HG03457 (cell line): Measurements from ENCODE around the gene VWA8.
"Not testable (repeated sequence)": the region's sequence is repeated elsewhere in the genome, so short reads cannot be mapped to it uniquely, and the experiment has no call there.

Experiments
- ATAC-seq: cut with Tn5 transposase; IDR thresholded peaks from one replicate; pipeline ENCODE4 v1.9.1; 2021; ENCODE audit warnings: moderate number of reproducible peaks; ENCODE audit not compliant: unreplicated experiment

The VWA8 gene

GRCh38 chr13:41751734-41752445 lies 209.0 kb downstream of the VWA8 start:
- no peak for ATAC-seq

DNA sequence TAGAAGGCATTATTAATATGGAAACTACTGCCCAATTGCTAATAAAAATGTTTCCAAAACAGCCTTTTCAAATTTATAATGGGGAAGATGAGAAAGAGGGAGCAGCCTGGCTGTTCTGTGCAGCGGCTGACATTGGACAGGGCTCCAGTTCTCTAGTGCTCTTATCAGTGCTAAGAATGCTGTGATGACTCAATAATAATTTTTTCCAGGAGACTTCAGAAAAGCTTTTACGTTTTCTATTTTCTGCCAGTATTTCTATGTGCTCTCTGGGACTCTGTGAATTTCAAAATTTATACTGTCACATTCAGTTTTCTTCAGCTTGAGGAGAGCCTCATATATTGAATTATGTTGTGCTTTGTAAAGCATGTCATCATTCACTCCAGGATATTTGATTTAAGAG lies 209.6 kb downstream of the VWA8 start:
- no peak for ATAC-seq

DNA sequence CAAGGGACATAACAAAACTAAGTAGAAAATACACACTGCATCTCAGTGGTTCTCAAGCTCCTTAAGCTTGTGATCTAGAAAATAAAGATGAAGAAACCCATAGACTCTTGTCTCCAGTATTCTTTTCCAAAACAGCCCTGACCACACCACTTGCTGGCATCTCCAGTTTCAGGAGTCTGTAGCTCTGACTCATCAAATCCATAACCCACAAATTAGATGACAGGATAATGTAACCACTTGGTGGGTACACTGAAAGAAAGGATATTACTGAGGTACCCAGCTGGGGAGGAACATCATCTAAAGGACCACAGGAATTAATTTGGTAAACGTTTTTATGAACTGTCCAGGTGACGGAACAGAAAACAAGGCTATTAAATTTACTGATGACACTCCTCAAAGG lies 214.7 kb downstream of the VWA8 start:
- no peak for ATAC-seq

DNA sequence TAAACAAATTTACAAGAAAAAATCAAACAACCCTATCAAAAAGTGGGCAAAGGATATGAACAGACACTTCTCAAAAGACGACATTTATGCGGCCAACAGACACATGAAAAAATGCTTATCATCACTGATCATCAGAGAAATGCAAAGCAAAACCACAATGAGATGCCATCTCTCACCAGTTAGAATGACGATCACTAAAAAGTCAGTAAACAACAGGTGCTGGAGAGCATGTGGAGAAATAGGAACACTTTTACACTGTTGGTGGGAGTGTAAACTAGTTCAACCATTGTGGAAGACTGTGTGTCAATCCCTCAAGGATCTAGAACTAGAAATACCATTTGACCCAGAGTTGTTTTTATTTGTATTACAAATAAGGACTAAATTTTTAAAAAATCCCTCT lies 215.4 kb downstream of the VWA8 start:
- ATAC-seq, result not testable (repeated sequence)

- no peak for ATAC-seq
These were observed 217.9 kb downstream of the VWA8 start for GRCh38 chr13:41742917-41743552.

DNA sequence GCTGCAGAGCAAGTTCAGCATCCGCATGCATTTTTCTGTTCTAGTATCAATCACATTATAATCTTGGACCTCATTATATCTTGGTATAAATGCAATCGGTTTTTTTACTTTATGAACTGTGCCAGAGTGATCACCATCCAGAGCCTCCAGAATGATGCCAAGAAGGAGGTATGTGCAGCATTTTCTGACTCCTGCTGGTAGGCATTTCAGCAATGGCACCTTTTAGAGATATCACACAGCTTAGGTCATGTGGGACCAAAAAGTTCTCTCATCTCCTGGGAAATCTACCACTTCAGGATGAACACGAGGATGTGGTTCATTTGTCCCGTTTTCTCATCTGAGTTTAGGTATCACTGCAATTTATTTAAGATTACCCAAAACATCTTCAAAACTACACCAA lies 220.4 kb downstream of the VWA8 start:
- no peak for ATAC-seq

GRCh38 chr13:41722684-41723535 lies 238.0 kb downstream of the VWA8 start:
- ATAC-seq, result no peak

GRCh38 chr13:41720839-41721561 lies 239.9 kb downstream of the VWA8 start:
- ATAC-seq, result no peak

GRCh38 chr13:41716236-41716635 lies 244.7 kb downstream of the VWA8 start:
- ATAC-seq, result no peak

DNA sequence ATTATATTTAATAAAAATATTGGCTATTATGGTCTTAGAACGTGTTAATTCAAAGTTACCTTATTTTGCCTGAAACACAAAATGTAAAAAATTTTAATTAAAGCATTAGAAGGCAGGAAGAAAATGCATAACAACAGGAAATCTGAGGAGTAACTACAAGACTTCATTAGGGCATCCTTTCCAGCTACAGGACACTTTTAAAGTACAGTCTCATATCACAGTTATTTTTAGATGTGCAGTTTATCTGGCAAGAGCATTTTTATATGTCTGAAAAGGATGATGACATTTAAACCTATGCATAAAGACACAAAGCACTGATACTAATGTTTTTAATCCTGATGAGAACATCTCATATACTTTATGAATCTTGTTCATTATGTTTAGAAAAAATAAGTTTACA lies 247.5 kb downstream of the VWA8 start:
- no peak for ATAC-seq

DNA sequence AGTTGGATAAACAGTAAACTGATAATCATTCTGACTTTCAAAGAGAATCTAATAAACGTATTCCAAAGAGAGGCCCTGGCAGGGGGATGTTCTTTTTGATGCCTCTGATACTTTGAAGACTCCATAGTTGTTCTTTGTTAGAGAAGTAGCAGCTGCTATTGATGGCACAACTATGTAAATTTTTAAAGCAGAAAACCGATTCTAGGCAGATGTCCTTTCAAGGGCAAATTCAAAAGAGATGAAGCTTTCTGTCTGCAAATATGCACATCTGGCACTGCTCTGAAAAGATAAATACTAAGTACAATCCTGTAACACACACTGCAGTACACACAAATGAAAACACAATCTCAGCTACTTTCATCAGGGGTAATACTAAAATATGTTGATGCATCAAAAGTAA lies 250.1 kb downstream of the VWA8 start:
- no peak for ATAC-seq

- ATAC-seq, result no peak
These were observed 251.4 kb downstream of the VWA8 start for GRCh38 chr13:41709511-41709910.

DNA sequence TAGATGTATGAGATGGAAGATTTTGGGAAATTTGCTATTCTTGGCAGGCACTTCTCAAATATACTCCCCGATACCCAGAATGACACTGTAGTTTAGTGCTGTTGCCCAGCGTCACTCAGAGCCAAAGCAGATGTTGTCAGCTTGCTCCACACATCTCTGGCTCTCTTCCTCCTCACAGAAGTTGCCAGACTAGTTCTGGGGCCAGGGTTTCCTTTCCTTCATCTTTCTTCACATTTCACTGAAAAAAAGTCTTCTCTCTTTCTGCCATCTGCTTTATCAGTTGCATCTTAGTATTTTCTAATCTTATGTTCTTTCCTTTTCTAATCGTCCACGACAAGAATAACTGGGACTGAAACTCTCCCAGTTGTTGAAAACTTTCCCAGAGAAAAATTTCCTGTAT lies 252.2 kb downstream of the VWA8 start:
- ATAC-seq, result no peak

GRCh38 chr13:41707194-41707821 lies 253.6 kb downstream of the VWA8 start:
- no peak for ATAC-seq

GRCh38 chr13:41706152-41706551 lies 254.8 kb downstream of the VWA8 start:
- ATAC-seq, result no peak

DNA sequence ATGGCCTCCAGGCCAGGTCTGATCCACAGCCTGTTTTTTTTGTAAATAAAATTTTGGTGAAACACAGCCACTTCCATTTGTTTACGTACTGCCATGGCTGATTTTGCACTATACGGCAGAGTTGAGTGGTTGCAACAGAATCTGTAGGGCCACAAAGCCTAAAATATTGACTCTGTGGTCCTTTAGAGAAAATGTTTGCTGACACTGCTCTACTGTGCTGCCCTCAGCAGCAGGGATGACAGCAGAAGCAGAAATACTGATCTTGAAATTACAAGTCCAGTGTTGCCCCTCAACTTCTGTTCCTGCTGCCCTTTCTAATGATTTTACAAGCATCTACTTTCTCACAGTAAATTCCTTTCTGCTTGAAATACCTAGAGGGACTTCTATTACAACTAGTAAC lies 258.4 kb downstream of the VWA8 start:
- ATAC-seq, result no peak

GRCh38 chr13:41701676-41702075 lies 259.2 kb downstream of the VWA8 start:
- no peak for ATAC-seq

DNA sequence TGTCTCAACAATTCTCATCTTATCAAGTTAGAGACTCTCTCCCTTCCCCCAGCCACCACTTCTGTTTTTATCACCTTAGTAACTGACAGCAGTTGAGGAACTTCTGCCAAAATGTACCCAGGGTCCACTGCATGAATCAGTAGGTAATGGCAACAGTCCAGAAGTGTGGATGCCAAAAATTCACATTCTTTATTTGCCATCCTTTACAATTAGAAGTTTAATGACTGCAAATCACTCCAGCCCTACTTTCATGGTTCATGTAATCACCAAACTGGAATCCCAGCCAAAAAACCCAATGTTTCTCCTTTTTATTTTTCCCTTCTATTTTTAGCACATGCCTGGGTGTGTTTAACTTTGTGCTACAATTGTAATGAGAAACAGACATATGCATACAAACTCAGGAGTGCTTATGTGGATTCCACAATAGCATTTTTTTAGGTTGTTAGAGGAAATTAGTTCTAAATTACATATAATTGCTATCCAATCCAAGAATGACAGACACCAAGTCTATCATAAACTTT lies 260.1 kb downstream of the VWA8 start:
- no peak for ATAC-seq

DNA sequence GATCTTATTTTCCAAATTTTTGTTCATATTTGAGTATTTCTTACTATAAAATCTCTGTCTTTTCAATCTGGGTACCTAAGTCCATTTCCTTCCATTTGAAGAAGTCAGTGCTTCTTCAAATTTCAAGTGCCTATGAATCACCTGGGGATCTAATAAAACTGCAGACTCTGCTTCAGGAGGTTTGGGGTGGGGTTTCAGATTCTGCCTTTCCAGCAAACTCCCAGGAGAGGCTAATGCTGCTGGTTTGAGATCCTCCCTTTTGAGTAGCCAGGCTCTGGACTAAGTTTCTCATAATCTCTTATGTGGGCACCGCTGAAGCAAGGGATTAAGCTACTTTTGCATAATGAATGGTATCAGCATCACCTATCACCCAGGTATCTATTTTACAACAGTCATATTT lies 261.1 kb downstream of the VWA8 start:
- ATAC-seq, result no peak

DNA sequence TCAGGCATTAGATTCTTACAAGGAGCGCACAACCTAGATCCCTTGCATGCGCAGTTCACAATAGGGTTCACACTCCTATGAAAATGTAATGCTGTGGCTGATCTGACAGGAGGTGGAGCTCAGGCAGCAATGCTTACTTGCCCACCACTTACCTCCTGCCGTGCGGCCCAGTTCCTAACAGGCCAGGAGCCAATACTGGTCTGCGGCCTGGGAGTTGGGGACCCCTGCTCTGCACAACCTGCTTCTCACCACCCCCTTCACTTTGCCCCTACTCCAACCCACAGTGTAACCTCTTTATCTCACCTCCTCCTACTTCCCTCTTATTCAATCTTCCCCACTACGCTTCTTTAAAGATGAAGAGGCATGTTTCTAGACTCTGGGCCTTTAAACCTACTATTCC lies 263.3 kb downstream of the VWA8 start:
- no peak for ATAC-seq
